ENCODE results near the gene MRPL39.

- no peak for TF ChIP-seq POLR2A (IDR thresholded peaks at IDR 0.05)
- TF ChIP-seq, protein P1, sequence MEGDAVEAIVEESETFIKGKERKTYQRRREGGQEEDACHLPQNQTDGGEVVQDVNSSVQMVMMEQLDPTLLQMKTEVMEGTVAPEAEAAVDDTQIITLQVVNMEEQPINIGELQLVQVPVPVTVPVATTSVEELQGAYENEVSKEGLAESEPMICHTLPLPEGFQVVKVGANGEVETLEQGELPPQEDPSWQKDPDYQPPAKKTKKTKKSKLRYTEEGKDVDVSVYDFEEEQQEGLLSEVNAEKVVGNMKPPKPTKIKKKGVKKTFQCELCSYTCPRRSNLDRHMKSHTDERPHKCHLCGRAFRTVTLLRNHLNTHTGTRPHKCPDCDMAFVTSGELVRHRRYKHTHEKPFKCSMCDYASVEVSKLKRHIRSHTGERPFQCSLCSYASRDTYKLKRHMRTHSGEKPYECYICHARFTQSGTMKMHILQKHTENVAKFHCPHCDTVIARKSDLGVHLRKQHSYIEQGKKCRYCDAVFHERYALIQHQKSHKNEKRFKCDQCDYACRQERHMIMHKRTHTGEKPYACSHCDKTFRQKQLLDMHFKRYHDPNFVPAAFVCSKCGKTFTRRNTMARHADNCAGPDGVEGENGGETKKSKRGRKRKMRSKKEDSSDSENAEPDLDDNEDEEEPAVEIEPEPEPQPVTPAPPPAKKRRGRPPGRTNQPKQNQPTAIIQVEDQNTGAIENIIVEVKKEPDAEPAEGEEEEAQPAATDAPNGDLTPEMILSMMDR (IDR thresholded peaks at IDR 0.05) = no peak
Observed at GRCh38 chr21:25556091-25556490, 51.2 kb downstream of the MRPL39 start.
